Astrocyte of the cerebellum (primary cell): ENCODE measurements around the gene GARIN5B.

Experiments
- DNase-seq: peaks from one replicate; pipeline ENCODE4 v3.0.0-alpha.2; 2011; ENCODE audit warnings: low read depth
- H3K4me3 ChIP-seq: 2 replicates; pipeline ENCODE4 v1.5.1; 2011; ENCODE audit warnings: mild to moderate bottlenecking, low read depth, low read length, moderate library complexity
- CTCF ChIP-seq: IDR thresholded peaks from 2 replicates; pipeline ENCODE4 v1.5.1; 2012; ENCODE audit warnings: low read length, low read depth, moderate library complexity, mild to moderate bottlenecking; ENCODE audit errors: missing control alignments
- in situ Hi-C: cut with HindIII; loops from 2 replicates; pipeline ENCODE4 v1.10.0; 2017; ENCODE audit warnings: low sequenced_read_pairs

GARIN5B gene

GRCh38 chr19:55353803-55354697, 9.0 kb downstream of the GARIN5B start:
- peak overlapping the region; percentile 43 for H3K4me3 ChIP-seq
- no peak for DNase-seq
- in situ Hi-C loops, result loop anchor here (5.0 to 10.0 kb wide), 3 partner anchors 38 to 251 kb away; partner anchors contain the start of genes ZNF524 and ZNF865
- TF ChIP-seq CTCF, result no peak

- H3K4me3 ChIP-seq, result peak overlapping the region; percentile 43
- TF ChIP-seq CTCF, result no peak
- in situ Hi-C loops, result loop anchor here (5.0 to 10.0 kb wide), 3 partner anchors 39 to 251 kb away; partner anchors contain the start of genes ZNF524 and ZNF865
- no peak for DNase-seq
Observed at GRCh38 chr19:55353356-55353802, 9.7 kb downstream of the GARIN5B start.

- TF ChIP-seq CTCF, result no peak
- in situ Hi-C loops, result loop anchor here (5.0 to 10.0 kb wide), 3 partner anchors 40 to 252 kb away; partner anchors contain the start of genes ZNF524 and ZNF865
- DNase-seq, result no peak
- H3K4me3 ChIP-seq, result no peak overlapping the region
Observed at GRCh38 chr19:55352549-55353145, 10.4 kb downstream of the GARIN5B start.

- in situ Hi-C loops, result loop anchor here (5.0 to 10.0 kb wide), 3 partner anchors 40 to 253 kb away; partner anchors contain the start of genes ZNF524 and ZNF865
- H3K4me3 ChIP-seq, result no peak overlapping the region
- no peak for DNase-seq
- TF ChIP-seq CTCF, result no peak
Observed at GRCh38 chr19:55352040-55352439, 11.0 kb downstream of the GARIN5B start.

GRCh38 chr19:55350620-55351315, 12.3 kb downstream of the GARIN5B start:
- H3K4me3 ChIP-seq, result no peak overlapping the region
- no peak for DNase-seq
- in situ Hi-C loops, result loop anchor here (5.0 to 10.0 kb wide), 3 partner anchors 42 to 254 kb away; partner anchors contain the start of genes ZNF524 and ZNF865
- no peak for TF ChIP-seq CTCF
